Measurements from ENCODE around the gene BSDC1. TPM values are rescaled to one million over a fixed set of nuclear protein-coding genes. Genes with fewer than 3 reads are reported as not detected.

The BSDC1 gene
- total and polyA plus RNA-seq, 8 donors: 23.8 to 126 (median 45.5) TPM

GRCh38 chr1:32431736-32432400 is 37.6 kb upstream of the BSDC1 start:
- H3K27ac ChIP-seq: no peak overlapping the region
- H3K4me3 ChIP-seq: no peak overlapping the region
- WGBS, 5 donors: 66 to 80% (median 73%) methylated on average over 4 of the region's 4 CpGs
- peaks cover under 1 to 6% (median 4%) of the 10 kb centered on the region in 4 donors for H3K4me1 ChIP-seq
- intact Hi-C loops (cut with DNase I; ENCODE audit: low total_unique reads): no loop called here
- TF ChIP-seq POLR2AphosphoS5 (IDR thresholded peaks at IDR 0.05): no peak
- no peak for TF ChIP-seq POLR2A (IDR thresholded peaks at IDR 0.05)
- no peak for TF ChIP-seq EP300 (IDR thresholded peaks at IDR 0.05)
- TF ChIP-seq CTCF (IDR thresholded peaks at IDR 0.05): no peak
- H3K36me3 ChIP-seq: no peaks in the 10 kb centered on the region
- DNase-seq: no peak
- no peaks in the 10 kb centered on the region for H3K9me3 ChIP-seq
- H3K27me3 ChIP-seq: peaks cover 0 to 21% (median 4%) of the 10 kb centered on the region in 3 donors

GRCh38 chr1:32427264-32427963 is 33.2 kb upstream of the BSDC1 start:
- Histone ChIP-seq H3K9me3 (no peaks in the 10 kb centered on the region), H3K36me3 (no peaks in the 10 kb centered on the region), H3K27me3 (peaks cover 0 to 43% (median 17%) of the 10 kb centered on the region in 3 donors), H3K27ac (no peak overlapping the region), H3K4me3 (peak overlapping the region; percentile 27 to 41 (median 32)), H3K4me1 (peaks cover 7 to 14% (median 11%) of the 10 kb centered on the region in 4 donors)
- DNase-seq: no peak
- no peak for TF ChIP-seq CTCF (IDR thresholded peaks at IDR 0.05)
- TF ChIP-seq POLR2AphosphoS5 (IDR thresholded peaks at IDR 0.05): no peak
- TF ChIP-seq EP300 (IDR thresholded peaks at IDR 0.05): no peak
- TF ChIP-seq POLR2A (IDR thresholded peaks at IDR 0.05): no peak
- intact Hi-C loops (cut with DNase I; ENCODE audit: low total_unique reads): no loop called here
- WGBS, 5 donors: 55 to 73% (median 63%) methylated on average over 17 of the region's 17 CpGs

DNA sequence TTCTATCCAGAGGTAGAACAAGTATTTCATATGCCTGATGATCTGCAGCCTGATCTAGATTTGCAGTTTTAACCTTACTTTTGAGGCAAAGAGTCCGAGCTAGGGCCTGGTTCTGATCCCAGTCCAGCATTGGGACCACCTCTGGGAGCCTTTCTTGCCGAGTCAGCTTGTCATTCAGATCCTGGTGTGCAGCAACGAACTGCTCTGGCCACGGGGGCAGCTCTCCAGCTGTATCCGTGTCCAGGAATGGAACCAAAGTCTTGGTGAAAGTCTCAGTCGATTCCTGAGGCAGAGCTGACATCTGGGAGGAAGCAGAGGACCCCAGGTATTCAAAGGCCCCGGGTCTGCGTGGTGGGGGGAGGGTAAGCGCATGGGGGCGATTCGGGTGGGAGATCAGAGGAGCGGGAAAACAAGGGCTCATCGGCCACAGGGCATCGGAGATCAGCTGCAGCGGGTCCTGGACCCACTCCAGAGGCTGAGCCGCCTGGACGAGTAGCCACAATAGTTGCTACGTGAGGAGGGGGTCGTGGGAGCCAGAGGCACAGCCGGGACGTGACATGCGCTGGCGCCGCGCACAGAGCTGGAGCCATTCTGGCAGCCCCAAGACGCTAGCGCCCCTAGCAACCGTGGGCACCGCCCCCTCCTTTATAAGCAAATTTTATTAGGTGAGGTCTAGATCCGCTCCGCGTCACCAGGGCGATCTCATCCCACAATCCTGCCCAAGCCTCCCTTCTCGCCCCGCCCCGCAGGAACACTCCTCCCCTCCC is 32.4 kb upstream of the BSDC1 start:
- DNase-seq: peak in 1 of 2 donors; percentile 81
- 5 to 20% (median 7%) methylated on average over 23 to 36 of the region's 36 CpGs for WGBS, 5 donors
- H3K4me3 ChIP-seq: peak overlapping the region; percentile 27 to 41 (median 32)

More for the DNA sequence above, 32.4 kb upstream of the BSDC1 start:
- peaks cover 0 to 43% (median 17%) of the 10 kb centered on the region in 3 donors for H3K27me3 ChIP-seq
- no peaks in the 10 kb centered on the region for H3K9me3 ChIP-seq
- intact Hi-C loops (cut with DNase I; ENCODE audit: low total_unique reads): no loop called here
- no peaks in the 10 kb centered on the region for H3K36me3 ChIP-seq
- peaks cover 7 to 14% (median 11%) of the 10 kb centered on the region in 4 donors for H3K4me1 ChIP-seq
- H3K27ac ChIP-seq: no peak overlapping the region
- TF ChIP-seq CTCF (IDR thresholded peaks at IDR 0.05): no peak
- no peak for TF ChIP-seq EP300 (IDR thresholded peaks at IDR 0.05)
- TF ChIP-seq POLR2AphosphoS5 (IDR thresholded peaks at IDR 0.05): no peak
- no peak for TF ChIP-seq POLR2A (IDR thresholded peaks at IDR 0.05)

All from stomach (tissue), 9 donors.